HT1080 (cell line): ENCODE results near the gene PCP4. TPM values are rescaled to one million over a fixed set of nuclear protein-coding genes. Genes with fewer than 3 reads are reported as not detected.

Source experiments
- DNase-seq: peaks from one replicate; pipeline ENCODE4 v3.0.0-alpha.2; 2015; ENCODE audit warnings: low read depth
- total RNA-seq: library from RNA; depleted of rRNA; stranded (reverse); fragments of >200 nt; shearing (Covaris generic); gene quantifications from 2 replicates; pipeline ENCODE4 v1.2.3, GENCODE V29; 2014; rRNA removed

The PCP4 gene
- total RNA-seq, 1 experiment from 2014 or later: not detected

DNA sequence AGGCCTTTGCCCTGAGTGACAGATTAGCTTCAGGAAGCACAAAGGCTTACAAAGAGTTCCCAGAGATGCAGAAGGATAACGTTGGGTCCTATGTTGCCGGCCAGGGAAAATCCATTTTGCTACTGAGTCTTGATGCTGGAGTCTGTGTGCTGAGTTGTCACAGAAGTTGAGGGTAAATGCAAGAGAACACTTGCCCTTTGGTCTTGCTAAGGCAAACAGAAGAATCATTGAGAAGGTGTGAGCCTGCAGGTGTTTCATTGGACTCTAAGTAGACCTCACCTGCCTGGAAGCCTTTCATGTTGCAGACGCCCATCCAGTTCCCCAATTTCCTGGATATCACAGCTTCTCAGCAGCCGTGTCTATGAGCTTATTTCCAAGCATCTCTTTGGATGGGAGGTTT lies 105.2 kb downstream of the PCP4 start:
- no peak for DNase-seq

DNA sequence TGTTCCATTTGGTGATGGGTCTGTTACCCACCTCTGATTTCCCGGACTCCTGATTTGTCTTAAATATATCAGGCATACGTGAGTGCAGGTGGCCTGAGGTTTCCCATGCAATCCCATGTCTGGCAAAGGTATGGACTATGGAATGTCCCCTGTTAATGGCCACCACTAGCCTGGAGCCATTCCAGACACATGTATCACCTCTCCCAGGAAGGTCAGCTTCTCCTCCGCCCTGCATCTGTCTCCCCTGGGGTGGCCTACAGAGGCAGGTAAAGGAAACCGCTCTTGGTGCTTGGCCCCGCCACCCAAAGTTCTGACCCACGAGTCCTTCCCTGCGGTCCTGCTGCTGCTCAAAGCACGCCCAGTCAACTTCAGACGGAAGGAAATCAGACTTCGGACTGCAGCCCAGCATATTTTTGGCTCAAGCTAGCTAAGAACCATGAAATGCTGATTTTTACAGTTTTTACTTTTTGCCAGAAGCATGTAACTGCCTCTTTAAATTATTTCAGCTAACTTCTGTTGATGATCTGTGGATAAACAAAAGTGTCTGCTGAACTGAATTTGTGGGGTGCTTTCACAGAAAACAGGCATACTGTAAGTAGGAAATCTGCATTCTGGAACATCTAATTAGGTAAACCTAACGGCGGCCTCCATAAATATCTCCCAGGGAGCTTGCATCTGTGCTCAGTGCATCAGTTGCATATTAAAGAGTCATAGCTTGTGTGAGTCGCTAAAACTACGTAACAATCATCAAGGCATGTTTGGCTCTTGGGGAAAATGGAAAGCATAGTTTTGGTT lies 105.9 kb downstream of the PCP4 start:
- DNase-seq: no peak

GRCh38 chr21:39976800-39977199 lies 109.6 kb downstream of the PCP4 start:
- no peak for DNase-seq

Other genes starting within 250 kb of the PCP4 start
- gene IGSF5, start 122.3 kb upstream of the PCP4 start, total RNA-seq: 0.13 TPM in 1 of 2 replicates, not detected in the other